ENCODE measurements around the gene MYCBP2. TPM values are rescaled to one million over a fixed set of nuclear protein-coding genes. Genes with fewer than 3 reads are reported as not detected.

MYCBP2 gene
- total RNA-seq, 1 experiment from 2014 or later: 55.6 TPM

DNA sequence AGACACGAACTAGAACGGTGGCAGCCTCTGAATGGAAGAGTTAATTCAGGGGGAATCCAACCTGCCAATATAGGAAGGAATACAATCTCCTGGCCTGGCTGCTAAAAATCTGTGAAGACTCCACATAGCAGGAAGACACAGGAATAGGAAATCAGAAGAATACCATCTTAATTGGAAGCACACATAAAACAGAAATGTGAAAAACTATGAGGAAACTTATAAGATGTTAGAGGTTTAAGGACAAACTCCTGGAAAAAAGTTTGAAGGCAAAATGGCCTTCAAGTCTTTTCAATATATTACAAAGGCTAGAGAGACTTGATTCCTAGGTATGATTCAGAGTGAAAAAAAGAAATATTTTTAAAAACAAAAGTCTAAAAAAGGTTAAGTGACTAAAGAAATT, 221.8 kb downstream of the MYCBP2 start:
- H3K9me3 ChIP-seq (ENCODE audit: insufficient read depth, low read depth): no peaks in the 10 kb centered on the region
- DNase-seq: no peak
- no peak overlapping the region for H3K4me3 ChIP-seq
- intact Hi-C loops (cut with micrococcal nuclease; ENCODE audit: unreplicated experiment): no loop called here
- POLR2A ChIA-PET (ENCODE audit: unreplicated experiment): interaction anchor here (0.7 kb wide), 1 partner anchor 12 kb away, joined by 9 read pairs; no protein-coding TSS in a partner anchor
- CTCF ChIA-PET: no interaction called here
- no peaks in the 10 kb centered on the region for H3F3A ChIP-seq (ENCODE audit: insufficient read depth, low read depth)
- no peaks in the 10 kb centered on the region for H3K4me1 ChIP-seq (replicated peaks; ENCODE audit: insufficient read depth)
- no peak overlapping the region for H2AFZ ChIP-seq
- no peaks in the 10 kb centered on the region for H3K79me2 ChIP-seq (ENCODE audit: low read depth)
- no peak overlapping the region for H3K4me2 ChIP-seq
- H3K9me2 ChIP-seq (ENCODE audit: insufficient read depth): no peaks in the 10 kb centered on the region
- H4K20me1 ChIP-seq (ENCODE audit: insufficient read depth): peaks cover 3% of the 10 kb centered on the region; the same call in 1 of the 2 replicates
- H3K27me3 ChIP-seq (ENCODE audit: insufficient read depth, low read depth): no peaks in the 10 kb centered on the region
- no peak overlapping the region for H3K27ac ChIP-seq
- no peaks in the 10 kb centered on the region for H3K36me3 ChIP-seq (ENCODE audit: low read depth)
- no TSS peak for BruUV-seq (replicated peaks)
- TF ChIP-seq, protein P1, sequence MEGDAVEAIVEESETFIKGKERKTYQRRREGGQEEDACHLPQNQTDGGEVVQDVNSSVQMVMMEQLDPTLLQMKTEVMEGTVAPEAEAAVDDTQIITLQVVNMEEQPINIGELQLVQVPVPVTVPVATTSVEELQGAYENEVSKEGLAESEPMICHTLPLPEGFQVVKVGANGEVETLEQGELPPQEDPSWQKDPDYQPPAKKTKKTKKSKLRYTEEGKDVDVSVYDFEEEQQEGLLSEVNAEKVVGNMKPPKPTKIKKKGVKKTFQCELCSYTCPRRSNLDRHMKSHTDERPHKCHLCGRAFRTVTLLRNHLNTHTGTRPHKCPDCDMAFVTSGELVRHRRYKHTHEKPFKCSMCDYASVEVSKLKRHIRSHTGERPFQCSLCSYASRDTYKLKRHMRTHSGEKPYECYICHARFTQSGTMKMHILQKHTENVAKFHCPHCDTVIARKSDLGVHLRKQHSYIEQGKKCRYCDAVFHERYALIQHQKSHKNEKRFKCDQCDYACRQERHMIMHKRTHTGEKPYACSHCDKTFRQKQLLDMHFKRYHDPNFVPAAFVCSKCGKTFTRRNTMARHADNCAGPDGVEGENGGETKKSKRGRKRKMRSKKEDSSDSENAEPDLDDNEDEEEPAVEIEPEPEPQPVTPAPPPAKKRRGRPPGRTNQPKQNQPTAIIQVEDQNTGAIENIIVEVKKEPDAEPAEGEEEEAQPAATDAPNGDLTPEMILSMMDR (conservative IDR thresholded peaks at IDR 0.05): no peak
- TF ChIP-seq EZH2 (IDR thresholded peaks at IDR 0.05; ENCODE audit: low read depth): no peak

- H3K27ac ChIP-seq: no peak overlapping the region
- intact Hi-C loops (cut with micrococcal nuclease; ENCODE audit: unreplicated experiment): no loop called here
- no peaks in the 10 kb centered on the region for H3F3A ChIP-seq (ENCODE audit: insufficient read depth, low read depth)
- H3K4me3 ChIP-seq: no peak overlapping the region
- no peaks in the 10 kb centered on the region for H3K4me1 ChIP-seq (replicated peaks; ENCODE audit: insufficient read depth)
- no peaks in the 10 kb centered on the region for H3K36me3 ChIP-seq (ENCODE audit: low read depth)
- H2AFZ ChIP-seq: no peak overlapping the region
- no peaks in the 10 kb centered on the region for H3K27me3 ChIP-seq (ENCODE audit: insufficient read depth, low read depth)
- ChIA-PET CTCF (no interaction called here), POLR2A (ENCODE audit: unreplicated experiment) (no interaction called here)
- no peaks in the 10 kb centered on the region for H3K9me2 ChIP-seq (ENCODE audit: insufficient read depth)
- no peak for DNase-seq
- no TSS peak for BruUV-seq (replicated peaks)
- no peaks in the 10 kb centered on the region for H3K9me3 ChIP-seq (ENCODE audit: insufficient read depth, low read depth)
- H4K20me1 ChIP-seq (ENCODE audit: insufficient read depth): no peaks in the 10 kb centered on the region; the same call in 1 of the 2 replicates
- no peak for TF ChIP-seq EZH2 (IDR thresholded peaks at IDR 0.05; ENCODE audit: low read depth)
- TF ChIP-seq, protein P1 (conservative IDR thresholded peaks at IDR 0.05): no peak
- H3K4me2 ChIP-seq: no peak overlapping the region
- no peaks in the 10 kb centered on the region for H3K79me2 ChIP-seq (ENCODE audit: low read depth)
These were observed 227.5 kb downstream of the MYCBP2 start for GRCh38 chr13:77099415-77099814.

GRCh38 chr13:77095288-77095687, 231.6 kb downstream of the MYCBP2 start:
- TF ChIP-seq, protein P1 (conservative IDR thresholded peaks at IDR 0.05): no peak
- no peak for TF ChIP-seq EZH2 (IDR thresholded peaks at IDR 0.05; ENCODE audit: low read depth)
- Histone ChIP-seq H3K27me3 (ENCODE audit: insufficient read depth, low read depth) (no peaks in the 10 kb centered on the region), H3K9me3 (ENCODE audit: insufficient read depth, low read depth) (no peaks in the 10 kb centered on the region), H3K36me3 (ENCODE audit: low read depth) (no peaks in the 10 kb centered on the region), H4K20me1 (ENCODE audit: insufficient read depth) (no peaks in the 10 kb centered on the region), H3K27ac (no peak overlapping the region), H3K4me1 (replicated peaks; ENCODE audit: insufficient read depth) (no peaks in the 10 kb centered on the region), H3K79me2 (ENCODE audit: low read depth) (no peaks in the 10 kb centered on the region), H3F3A (ENCODE audit: insufficient read depth, low read depth) (no peaks in the 10 kb centered on the region), H2AFZ (no peak overlapping the region), H3K4me2 (no peak overlapping the region), H3K4me3 (no peak overlapping the region), H3K9me2 (ENCODE audit: insufficient read depth) (no peaks in the 10 kb centered on the region)
- no peak for DNase-seq
- ChIA-PET POLR2A (ENCODE audit: unreplicated experiment) (no interaction called here), CTCF (no interaction called here)
- intact Hi-C loops (cut with micrococcal nuclease; ENCODE audit: unreplicated experiment): no loop called here
- BruUV-seq (replicated peaks): no TSS peak
